ENCODE measurements around the gene RELL2.

The RELL2 gene

GRCh38 chr5:141649056-141649688 is 12.4 kb downstream of the RELL2 start:
- DNase-seq (ENCODE audit: low read depth in 4 of 4, low spot score in 1 of 4), result no peak

DNA sequence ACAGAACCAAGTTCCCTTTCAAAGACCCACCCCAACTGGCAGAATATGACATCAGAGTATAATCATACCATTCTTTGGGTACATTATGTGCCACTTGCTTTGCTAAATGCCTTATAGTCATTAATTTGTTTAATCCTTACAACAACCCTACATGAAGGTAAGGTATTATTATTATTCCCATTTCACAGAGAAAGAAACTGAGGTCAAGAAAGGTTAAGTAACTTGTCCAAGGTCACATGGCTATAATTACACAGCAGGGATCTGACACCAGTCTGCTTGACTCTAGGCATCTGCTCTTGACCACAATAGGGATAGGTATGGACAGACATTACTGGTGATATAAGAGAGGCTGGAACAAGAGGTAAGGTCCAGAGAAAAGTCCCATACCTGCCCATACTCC is 13.2 kb downstream of the RELL2 start:
- no peak for DNase-seq (ENCODE audit: low read depth in 4 of 4, low spot score in 1 of 4)

DNA sequence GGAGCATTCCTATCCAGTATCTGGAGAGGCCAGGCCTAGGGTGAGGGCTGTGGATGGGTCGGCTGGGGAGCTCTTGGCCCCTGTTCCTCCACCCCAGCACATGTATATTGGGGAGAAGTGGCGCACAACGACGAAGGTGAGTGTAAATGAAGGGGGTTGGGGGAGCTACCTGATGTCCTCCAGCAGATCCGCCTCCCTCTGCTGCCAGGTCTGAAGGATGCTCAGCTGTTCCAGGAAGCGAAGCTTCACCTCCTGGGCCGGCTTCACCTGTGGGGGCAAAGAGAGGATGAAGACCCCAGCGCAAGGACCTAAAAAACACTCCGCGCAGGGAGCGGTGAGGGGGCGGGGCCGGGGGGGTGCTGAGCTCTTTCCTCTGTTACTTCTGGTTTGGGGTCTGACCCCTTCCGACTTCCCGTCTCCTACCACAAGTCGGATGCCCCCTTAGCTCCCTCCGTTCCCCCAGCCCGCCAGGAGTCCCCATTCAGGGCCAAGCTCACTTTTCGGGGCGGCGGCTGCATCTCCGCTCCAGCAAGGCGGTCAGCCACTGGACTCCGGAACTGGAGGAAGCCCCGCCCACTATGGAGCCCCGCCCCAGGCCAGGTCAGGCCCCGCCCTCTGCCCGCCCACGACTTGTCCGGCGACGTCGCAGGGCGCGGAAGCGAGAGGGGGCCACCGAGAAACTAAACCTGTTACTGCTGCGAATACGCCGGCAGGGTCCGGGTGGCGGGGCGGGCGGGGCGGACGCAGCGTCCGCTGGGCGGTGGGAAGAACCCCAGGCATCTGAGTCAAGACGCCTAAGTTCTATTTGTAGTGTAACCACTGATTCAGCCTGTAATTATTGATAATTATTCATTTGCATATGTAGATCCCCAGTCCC is 14.3 kb downstream of the RELL2 start, which contains the start of gene FCHSD1:
TSS of gene FCHSD1 (minus strand) at position 568 of the 877 bp plus-strand sequence. CDS start at position 518, 50 bp downstream.
- DNase-seq (ENCODE audit: low read depth in 4 of 4, low spot score in 1 of 4), result peak; percentile 65 to 78 (median 67)

DNA sequence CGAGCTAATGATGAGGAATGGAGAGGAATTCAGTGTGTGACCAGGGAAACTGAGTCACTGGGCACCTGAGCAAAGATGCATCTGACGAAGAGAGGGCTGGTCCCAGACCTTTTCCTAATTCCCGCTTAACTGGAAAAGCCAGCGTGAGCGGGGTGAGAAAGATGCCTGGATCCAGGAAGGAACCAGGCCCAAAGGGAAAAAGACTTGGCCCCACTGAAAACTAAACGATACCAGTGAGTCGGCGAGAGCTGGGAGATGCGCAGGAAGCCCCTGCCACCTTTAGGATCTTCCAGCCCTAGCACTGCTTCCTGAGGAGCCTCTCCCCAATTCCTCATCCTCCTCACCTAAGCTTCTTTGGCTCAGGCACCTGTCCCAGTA is 14.9 kb downstream of the RELL2 start:
- no peak for DNase-seq (ENCODE audit: low read depth in 4 of 4, low spot score in 1 of 4)

DNA sequence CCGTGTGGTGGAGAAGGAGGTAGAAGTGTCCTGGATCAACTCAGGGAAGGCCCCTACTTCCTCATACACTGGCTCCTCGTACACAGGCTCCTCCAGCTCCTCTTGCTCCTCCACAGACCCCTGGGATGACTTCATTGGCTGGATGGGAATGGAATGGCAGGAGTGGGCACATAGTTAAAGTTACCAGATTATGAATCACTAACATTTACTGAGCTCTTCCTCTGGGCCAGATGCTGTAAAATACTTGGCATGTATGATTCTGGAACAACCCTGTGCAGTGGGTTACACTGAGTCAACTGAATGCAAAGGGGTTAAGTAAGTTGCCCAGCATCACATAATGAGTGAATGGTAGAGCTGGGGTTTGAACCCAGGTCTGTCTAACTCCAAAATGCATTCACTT is 17.5 kb downstream of the RELL2 start:
- DNase-seq (ENCODE audit: low read depth in 4 of 4, low spot score in 1 of 4), result no peak

DNA sequence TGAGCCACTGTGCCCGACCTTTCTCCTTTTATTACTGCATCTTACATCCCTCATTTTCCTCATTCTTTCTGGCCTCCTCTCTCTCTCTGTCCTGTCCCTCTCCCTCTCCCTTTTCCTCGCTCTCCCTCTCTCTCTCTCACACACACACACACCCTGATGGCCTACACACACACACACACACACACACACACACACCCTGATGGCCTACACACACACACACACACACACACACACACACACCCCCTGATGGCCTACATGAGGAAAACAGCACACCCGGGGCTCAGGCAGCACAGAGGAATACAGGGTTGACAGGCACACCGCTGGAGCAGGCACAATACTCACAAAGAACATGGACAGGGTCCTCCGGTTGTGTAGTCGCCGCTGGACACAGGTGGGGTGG is 18.2 kb downstream of the RELL2 start:
- no peak for DNase-seq (ENCODE audit: low read depth in 4 of 4, low spot score in 1 of 4)

GRCh38 chr5:141656396-141656795 is 19.6 kb downstream of the RELL2 start:
- DNase-seq (ENCODE audit: low read depth in 4 of 4, low spot score in 1 of 4), result no peak

GRCh38 chr5:141657404-141657803 is 20.6 kb downstream of the RELL2 start:
- DNase-seq (ENCODE audit: low read depth in 4 of 4, low spot score in 1 of 4), result no peak

- no peak for DNase-seq (ENCODE audit: low read depth in 4 of 4, low spot score in 1 of 4)
Measured at GRCh38 chr5:141657937-141658545, 21.2 kb downstream of the RELL2 start.

DNA sequence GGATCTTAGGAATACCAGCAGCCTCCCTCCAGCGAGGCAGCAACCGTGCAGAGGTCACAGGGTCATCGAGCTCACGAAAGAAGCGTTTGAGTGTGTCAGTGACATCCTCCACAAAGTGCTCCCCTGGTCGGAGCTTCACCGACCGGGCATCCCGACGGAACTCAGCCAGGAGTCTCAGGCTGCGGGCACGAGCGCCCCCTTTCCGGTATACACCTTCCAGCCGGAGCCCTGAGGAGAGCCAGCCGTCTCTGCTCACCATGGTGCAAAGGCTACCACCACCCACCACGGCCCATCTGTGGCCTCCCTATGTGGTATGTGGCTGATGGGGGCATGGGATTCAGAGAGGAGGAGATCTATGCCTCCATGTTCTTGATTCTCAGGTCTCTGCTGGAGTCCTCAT is 25.2 kb downstream of the RELL2 start:
- no peak for DNase-seq (ENCODE audit: low read depth in 4 of 4, low spot score in 1 of 4)

- no peak for DNase-seq (ENCODE audit: low read depth in 4 of 4, low spot score in 1 of 4)
Measured at GRCh38 chr5:141663506-141663905, 26.7 kb downstream of the RELL2 start.

GRCh38 chr5:141664733-141665461 is 28.1 kb downstream of the RELL2 start:
- DNase-seq (ENCODE audit: low read depth in 4 of 4, low spot score in 1 of 4), result peak; percentile 29 to 67 (median 61)

- DNase-seq (ENCODE audit: low read depth in 4 of 4, low spot score in 1 of 4), result no peak
Measured at GRCh38 chr5:141665995-141666940, 29.5 kb downstream of the RELL2 start.

DNA sequence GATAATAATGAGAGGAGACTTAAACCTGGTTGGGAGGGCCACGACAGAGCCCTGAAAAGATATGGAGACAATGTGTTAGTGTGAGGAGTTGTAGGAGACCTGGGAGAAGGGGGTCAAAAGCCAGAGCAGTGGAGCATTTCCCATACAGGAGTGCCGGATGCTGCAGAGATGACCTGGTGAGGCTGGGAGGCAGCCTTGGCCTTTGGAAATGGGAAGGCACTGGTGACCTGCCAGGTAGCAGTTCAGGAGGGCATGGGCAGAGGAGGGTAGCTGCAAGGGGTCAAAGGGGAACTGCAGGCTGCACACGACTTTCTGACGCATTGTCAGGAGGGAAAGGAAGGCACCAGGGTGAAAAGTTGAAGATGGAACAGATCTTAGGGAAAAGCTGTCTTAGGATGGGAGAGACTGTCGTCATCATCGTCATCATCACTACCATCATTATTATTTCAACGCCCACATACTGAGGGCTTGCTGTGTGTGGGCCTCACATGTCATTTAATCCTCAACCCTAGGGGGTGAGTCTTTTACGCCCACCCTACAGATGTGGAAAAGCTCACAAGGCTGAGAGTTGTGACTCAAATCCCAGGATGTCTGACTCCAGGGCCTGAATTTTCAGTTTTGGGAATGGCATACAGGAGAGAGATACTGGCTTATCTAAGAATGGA is 31.9 kb downstream of the RELL2 start:
- DNase-seq (ENCODE audit: low read depth in 4 of 4, low spot score in 1 of 4), result no peak

DNA sequence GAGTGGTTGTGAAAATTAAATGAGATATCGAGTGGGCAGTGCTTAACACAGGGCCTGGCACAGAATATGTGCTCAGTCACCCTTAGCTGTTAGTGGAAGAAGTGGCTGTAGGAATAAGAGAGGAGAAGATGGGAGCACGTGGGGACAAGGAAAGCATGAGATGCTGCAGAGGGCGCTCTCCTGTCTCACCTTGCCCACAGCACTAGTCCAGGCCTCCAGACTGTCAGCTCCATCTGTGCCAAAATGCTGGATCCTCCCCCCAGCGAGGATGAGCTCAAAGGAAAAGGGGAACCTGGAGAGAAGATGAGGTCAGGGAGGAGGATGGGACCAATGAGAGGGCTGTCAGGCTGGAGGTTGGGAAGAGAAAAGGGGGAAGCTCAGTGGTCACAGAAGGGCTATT is 32.7 kb downstream of the RELL2 start:
- DNase-seq (ENCODE audit: low read depth in 4 of 4, low spot score in 1 of 4), result no peak

GRCh38 chr5:141672071-141672840 is 35.5 kb downstream of the RELL2 start:
- no peak for DNase-seq (ENCODE audit: low read depth in 4 of 4, low spot score in 1 of 4)

DNA sequence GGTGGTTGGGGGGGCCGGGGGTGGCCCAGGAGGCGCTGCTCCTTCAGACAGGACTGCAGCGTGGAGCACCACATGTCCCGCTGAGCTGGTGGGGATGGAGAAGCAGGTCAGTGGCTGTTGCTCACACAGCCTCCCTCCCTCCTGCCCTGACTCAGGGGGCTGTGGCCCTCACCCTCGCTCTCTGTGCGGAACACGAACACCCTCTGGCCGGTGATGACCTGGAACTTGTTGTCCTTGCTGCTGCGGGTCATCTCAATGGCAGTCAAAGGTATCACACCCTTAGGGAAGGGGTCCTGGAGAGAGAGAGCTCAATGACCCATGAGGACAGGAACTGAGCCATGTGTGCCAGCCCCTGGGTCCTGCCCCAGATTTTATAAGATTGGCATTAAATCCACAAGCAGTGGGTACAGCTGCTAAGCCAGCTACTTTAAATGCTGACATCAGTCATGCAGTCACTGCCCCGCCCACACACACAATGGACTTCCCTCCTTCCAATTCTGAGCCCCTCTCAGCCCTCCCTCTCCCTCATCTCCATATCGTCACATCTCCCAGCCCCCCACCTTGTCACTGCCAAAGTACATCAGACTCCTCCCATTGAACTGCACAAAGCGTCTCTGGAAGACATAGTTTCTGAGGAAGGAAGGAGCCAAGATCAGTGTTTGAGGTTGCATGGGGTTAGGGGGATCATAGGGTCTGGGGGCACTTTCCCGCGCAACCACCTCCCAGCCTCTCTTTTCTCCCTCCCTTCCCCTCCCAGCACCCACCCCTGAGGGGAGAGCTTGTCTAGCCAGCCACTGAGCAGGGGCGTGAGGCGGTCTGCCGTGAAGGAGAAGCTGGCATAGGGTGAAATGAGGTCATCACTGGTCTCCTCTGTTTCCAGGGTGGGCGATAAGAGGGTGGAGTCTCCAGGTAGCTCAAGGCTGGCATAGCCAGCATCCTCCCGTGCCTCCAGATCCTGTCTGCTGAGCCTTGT is 36.3 kb downstream of the RELL2 start:
- no peak for DNase-seq (ENCODE audit: low read depth in 4 of 4, low spot score in 1 of 4)

GRCh38 chr5:141674747-141675146 is 38.0 kb downstream of the RELL2 start:
- DNase-seq (ENCODE audit: low read depth in 4 of 4, low spot score in 1 of 4), result no peak

All from stimulated activated CD4-positive, alpha-beta T cell treated with anti-CD3 and anti-CD28 coated beads, Interleukin-1b, Interleukin-23, amount 100 ng/mL, for 24 hours (primary cell).